Effector memory CD8-positive, alpha-beta T cell (primary cell): ENCODE results near the gene MRGPRX1.
"Not testable (repeated sequence)": the region's sequence is repeated elsewhere in the genome, so short reads cannot be mapped to it uniquely, and the experiment has no call there.

ENCODE experiments used
- ATAC-seq: fragments of 150-1000 bp; cut with Tn5 transposase; replicated peaks from 2 replicates; pipeline ENCODE4 v1.10.0; 2021; ENCODE audit warnings: mild to moderate bottlenecking, moderate library complexity
- DNase-seq, 3 experiments: peaks; one replicate each; pipeline ENCODE4 v3.0.0; 2021
- H3K27ac Mint-ChIP-seq, 2 donors: one replicate each; pipeline ENCODE4 v1.8.0; 2022; ENCODE audit warnings: mild to moderate bottlenecking in 2 of 2, mixed read lengths in 2 of 2, moderate library complexity in 2 of 2
- H3K27me3 Mint-ChIP-seq, 2 donors: one replicate each; pipeline ENCODE4 v1.8.0; 2022; ENCODE audit warnings: mixed read lengths in 2 of 2
- H3K36me3 Mint-ChIP-seq: one replicate; pipeline ENCODE4 v1.8.0; 2022; ENCODE audit warnings: mild to moderate bottlenecking, moderate library complexity, mixed read lengths; ENCODE audit not compliant: insufficient read depth
- H3K4me1 Mint-ChIP-seq, 2 donors: one replicate each; pipeline ENCODE4 v1.8.0; 2022; ENCODE audit warnings: low read depth in 2 of 2, mixed read lengths in 2 of 2
- H3K4me3 Mint-ChIP-seq, 2 donors: one replicate each; pipeline ENCODE4 v1.8.0; 2022; ENCODE audit warnings: mild to moderate bottlenecking in 2 of 2, mixed read lengths in 2 of 2, moderate library complexity in 2 of 2
- H3K9me3 Mint-ChIP-seq, 2 donors: one replicate each; pipeline ENCODE4 v1.8.0; 2022; ENCODE audit warnings: mixed read lengths in 2 of 2

MRGPRX1 gene

DNA sequence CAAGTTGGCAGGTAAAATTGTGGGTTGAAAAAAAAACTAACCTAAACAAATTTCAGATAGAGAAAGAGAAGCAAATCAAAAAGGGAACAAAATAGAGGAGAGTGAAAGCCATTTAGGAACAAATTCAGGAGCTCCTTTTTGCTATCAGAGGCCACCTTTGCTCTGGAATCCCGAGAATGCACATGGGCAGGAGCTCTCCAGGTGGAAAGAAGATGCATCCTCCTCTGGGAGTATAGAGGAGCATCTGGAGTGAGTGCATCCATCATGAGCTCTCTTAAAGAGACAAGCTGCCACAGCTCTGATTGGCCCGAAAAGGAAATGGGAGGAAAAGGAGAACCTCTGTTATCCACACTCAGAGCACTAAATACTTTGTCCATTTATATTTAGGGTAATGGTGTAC lies 26.3 kb downstream of the MRGPRX1 start:
- H3K4me1 Mint-ChIP-seq, result peaks cover 0 to 1% of the 10 kb centered on the region in 2 donors
- H3K4me3 Mint-ChIP-seq, result no peak overlapping the region
- H3K27me3 Mint-ChIP-seq, result peaks cover 38 to 47% of the 10 kb centered on the region in 2 donors
- no peak for DNase-seq
- no peaks in the 10 kb centered on the region for H3K36me3 Mint-ChIP-seq
- peaks cover 0 to 6% of the 10 kb centered on the region in 2 donors for H3K9me3 Mint-ChIP-seq
- no peak overlapping the region for H3K27ac Mint-ChIP-seq
- ATAC-seq, result no peak

GRCh38 chr11:18907391-18907790 lies 31.8 kb downstream of the MRGPRX1 start:
- Mint-ChIP-seq H3K4me3 (no peak overlapping the region), H3K4me1 (peaks cover 0 to 1% of the 10 kb centered on the region in 2 donors), H3K27ac (no peak overlapping the region), H3K27me3 (peaks cover 20 to 41% of the 10 kb centered on the region in 2 donors), H3K9me3 (peaks cover 0 to 6% of the 10 kb centered on the region in 2 donors), H3K36me3 (no peaks in the 10 kb centered on the region)
- ATAC-seq, result no peak
- no peak for DNase-seq

DNA sequence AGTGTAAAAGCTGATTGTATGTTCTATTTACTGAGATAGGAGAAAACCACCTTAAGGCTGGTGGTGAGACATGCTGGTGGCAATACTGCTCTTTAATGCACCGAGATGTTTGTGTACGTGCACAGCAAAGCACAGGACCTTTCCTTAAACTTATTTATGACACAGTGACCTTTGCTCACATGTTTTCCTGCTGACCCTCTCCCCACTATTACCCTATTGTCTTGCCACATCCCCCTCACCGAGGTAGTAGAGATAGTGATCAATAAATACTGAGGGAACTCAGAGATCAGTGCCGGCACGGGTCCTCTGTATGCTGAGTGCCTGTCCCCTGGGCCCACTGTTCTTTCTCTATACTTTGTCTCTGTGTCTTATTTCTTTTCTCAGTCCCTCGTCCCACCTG lies 38.6 kb downstream of the MRGPRX1 start:
- H3K4me3 Mint-ChIP-seq, H3K36me3 Mint-ChIP-seq, H3K4me1 Mint-ChIP-seq, ATAC-seq, H3K27ac Mint-ChIP-seq, H3K9me3 Mint-ChIP-seq, DNase-seq: not testable (repeated sequence)
- peaks cover 54 to 65% of the 10 kb centered on the region in 2 donors for H3K27me3 Mint-ChIP-seq

GRCh38 chr11:18900151-18900611 lies 39.0 kb downstream of the MRGPRX1 start:
- not testable (repeated sequence) for H3K9me3 Mint-ChIP-seq

DNA sequence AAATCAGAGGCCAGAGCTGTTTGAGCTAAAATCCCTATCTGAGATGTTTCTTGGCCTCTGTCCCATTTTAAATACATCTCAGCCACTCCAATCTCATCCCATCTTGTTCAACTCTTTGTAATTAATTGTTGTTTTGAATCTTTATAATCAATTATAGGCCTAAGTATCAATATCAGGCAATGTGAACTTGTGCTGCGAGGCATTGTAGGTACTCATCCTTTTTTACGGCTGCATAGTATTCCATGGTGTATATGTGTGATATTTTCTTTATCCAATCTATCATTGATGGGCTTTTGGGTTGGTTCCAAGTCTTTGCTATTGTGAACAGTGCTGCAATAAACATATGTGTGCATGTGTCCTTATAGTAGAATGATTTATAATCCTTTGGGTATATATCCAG lies 47.5 kb downstream of the MRGPRX1 start:
- not testable (repeated sequence) for H3K4me3 Mint-ChIP-seq, DNase-seq, H3K36me3 Mint-ChIP-seq, H3K9me3 Mint-ChIP-seq, H3K27ac Mint-ChIP-seq, H3K4me1 Mint-ChIP-seq, ATAC-seq
- peaks cover 23 to 44% of the 10 kb centered on the region in 2 donors for H3K27me3 Mint-ChIP-seq

More at GRCh38 chr11:18900151-18900611, 39.0 kb downstream of the MRGPRX1 start:
- H3K4me1 Mint-ChIP-seq, DNase-seq, H3K4me3 Mint-ChIP-seq, H3K27ac Mint-ChIP-seq, H3K36me3 Mint-ChIP-seq, ATAC-seq: not testable (repeated sequence)
- H3K27me3 Mint-ChIP-seq, result peaks cover 58 to 67% of the 10 kb centered on the region in 2 donors

DNA sequence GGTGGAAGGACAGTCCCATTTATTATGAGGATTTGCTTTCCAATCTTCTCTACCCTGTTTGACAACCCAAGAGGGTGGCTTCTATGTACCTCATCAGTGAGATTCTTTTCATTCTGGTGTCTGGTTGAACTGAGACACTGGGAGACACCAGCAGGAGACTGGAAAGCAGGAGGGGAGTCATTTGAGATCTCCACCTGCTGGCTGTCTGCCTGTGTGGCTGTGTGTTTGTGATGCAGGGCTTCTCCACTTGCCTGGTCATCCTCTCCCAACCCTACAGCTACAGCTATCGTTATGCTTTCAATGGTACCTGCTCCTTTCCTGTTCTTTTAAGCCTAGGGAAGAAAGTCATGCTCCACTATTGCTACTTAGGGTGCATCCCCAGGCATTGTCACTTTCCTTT lies 48.6 kb downstream of the MRGPRX1 start:
- Mint-ChIP-seq H3K36me3 (no peaks in the 10 kb centered on the region), H3K4me1 (no peaks in the 10 kb centered on the region), H3K27ac (no peak overlapping the region), H3K27me3 (peaks cover 17 to 38% of the 10 kb centered on the region in 2 donors), H3K4me3 (no peak overlapping the region), H3K9me3 (peaks cover 0 to 1% of the 10 kb centered on the region in 2 donors)
- no peak for ATAC-seq
- DNase-seq, result no peak
